ENCODE results near the gene CTIF.

Gene CTIF

GRCh38 chr18:48762022-48762421 lies 223.2 kb downstream of the CTIF start:
- DNase-seq = no peak

- DNase-seq = no peak
Measured at GRCh38 chr18:48762836-48763718, 224.2 kb downstream of the CTIF start.

GRCh38 chr18:48763719-48764100 lies 224.9 kb downstream of the CTIF start:
- DNase-seq = no peak

DNA sequence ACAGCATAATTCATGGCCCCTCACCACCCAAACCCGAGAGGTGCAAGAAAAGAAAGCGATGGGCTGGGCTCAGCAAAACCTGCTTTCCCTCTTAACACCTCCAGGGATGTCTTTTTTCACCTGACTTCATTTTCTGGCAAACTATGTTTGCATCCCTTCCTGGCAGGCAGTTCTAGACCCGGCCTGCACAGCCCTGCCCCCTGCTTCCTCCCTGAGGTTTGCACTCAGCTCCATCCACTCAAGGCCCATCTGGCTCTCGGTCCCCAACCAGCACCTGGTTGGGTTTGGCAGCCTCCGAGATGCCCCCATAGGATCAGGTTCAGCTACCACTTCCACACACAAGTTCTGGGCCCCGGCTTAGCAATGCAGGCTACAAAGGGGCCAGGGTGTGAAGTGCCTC lies 226.2 kb downstream of the CTIF start:
- no peak for DNase-seq

DNA sequence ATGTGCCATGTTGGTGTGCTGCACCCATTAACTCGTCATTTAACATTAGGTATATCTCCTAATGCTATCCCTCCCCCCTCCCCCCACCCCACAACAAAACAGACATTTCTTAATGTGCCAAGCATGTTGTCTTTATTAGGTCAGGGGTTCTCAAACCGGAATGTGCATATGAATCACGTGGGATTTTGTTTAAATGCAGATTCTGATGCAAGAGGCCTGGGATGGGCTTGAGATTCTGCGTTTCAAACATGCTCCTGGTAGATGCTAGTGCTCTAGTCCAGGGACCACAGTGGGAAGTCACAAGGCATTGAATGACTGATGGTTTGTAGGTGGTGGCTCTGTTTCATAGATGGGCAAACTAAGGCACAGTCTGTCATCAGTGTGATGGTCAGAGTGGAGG lies 227.2 kb downstream of the CTIF start:
- DNase-seq = no peak

DNA sequence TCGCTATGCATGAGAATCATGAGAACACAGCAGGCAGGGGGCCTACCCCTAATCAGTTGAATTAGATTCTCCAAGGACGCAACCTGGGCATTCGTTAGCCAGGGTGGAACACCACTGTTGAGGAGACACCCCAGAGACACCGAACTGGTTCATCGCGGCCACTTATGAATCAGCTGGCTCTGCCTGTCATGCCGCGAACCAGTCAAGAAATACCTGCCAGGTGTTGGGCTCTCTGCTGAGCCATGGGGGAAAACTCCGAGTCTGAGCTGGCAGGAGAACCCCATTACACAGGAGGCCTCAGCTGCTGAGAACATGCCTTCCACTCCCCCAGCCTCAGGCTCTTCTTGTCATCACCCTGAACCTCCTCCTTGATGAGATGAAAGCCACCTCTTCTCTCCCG lies 227.7 kb downstream of the CTIF start:
- DNase-seq = no peak

DNA sequence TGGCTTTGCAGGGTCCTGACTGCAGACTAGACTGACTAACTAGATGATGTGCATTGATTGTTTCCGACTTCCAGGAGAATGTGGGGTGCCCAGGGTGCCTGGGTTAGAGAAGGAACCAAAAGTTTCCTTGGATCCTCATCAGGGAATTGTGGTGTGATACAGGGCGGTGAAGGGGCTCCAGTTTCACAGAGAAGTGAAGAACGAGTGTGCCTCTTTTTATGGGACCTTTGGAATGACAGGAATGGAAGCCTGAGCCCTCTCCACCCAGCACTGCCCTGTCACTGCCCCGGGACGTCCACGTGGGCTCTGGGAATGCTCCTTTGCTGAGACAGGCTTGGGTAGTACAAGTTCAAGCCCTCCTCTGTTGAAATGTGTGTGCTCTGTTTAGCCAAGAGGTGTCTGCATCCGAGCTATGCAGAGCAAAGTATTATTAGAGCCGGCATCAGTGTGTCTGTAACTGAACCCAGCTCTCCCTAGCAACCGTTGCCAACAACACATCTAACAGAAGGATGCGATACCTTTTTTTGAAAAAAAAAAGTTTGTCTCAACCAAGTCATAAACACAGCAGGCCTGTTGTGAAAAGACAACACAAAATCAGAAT lies 228.4 kb downstream of the CTIF start:
- DNase-seq = no peak

- no peak for DNase-seq
Measured at GRCh38 chr18:48769006-48769636, 230.3 kb downstream of the CTIF start.

- no peak for DNase-seq
Measured at GRCh38 chr18:48770243-48770642, 231.4 kb downstream of the CTIF start.

GRCh38 chr18:48771641-48772375 lies 233.0 kb downstream of the CTIF start:
- DNase-seq = no peak

DNA sequence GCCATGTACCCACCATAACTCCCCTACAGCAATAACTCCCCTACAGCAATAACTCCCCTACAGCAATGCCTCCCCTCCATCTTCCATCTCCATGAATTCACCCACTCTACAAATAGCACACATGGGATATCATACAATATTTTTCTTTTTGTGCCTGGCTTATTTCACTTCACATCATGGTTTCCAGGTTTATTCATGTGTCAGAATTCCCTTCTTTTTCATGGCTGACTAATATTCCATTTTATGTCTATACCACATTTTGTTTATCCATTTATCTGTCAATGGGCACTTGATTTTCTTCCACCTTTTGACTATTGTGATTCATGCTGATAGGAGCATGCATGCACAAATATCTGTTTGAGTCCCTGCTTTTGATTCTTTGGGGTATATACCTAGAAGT lies 233.6 kb downstream of the CTIF start:
- DNase-seq = no peak

- DNase-seq = no peak
Measured at GRCh38 chr18:48773821-48774220, 235.0 kb downstream of the CTIF start.

DNA sequence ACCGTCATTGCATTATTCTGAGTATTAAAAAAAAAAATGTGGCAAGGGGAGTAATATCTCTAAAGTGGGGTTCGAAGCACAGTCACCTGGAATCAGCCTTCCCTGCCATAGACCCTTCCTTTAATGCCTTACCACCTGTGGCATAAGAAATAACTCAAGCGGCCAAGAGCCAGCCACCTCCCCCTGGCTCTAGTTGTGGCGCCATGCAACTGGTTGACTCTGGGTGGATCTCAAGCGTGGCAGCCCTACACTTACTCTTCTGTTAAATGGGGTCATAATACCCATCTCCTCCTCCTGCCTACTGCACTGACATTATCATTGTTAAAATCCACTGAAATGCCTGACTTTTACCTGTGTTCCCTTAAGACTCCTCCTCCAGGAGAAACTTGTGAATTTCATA lies 236.1 kb downstream of the CTIF start:
- no peak for DNase-seq

GRCh38 chr18:48775372-48776155 lies 236.7 kb downstream of the CTIF start:
- DNase-seq = no peak

GRCh38 chr18:48776156-48776555 lies 237.3 kb downstream of the CTIF start:
- no peak for DNase-seq

- no peak for DNase-seq
Measured at GRCh38 chr18:48776641-48777025, 237.8 kb downstream of the CTIF start.

DNA sequence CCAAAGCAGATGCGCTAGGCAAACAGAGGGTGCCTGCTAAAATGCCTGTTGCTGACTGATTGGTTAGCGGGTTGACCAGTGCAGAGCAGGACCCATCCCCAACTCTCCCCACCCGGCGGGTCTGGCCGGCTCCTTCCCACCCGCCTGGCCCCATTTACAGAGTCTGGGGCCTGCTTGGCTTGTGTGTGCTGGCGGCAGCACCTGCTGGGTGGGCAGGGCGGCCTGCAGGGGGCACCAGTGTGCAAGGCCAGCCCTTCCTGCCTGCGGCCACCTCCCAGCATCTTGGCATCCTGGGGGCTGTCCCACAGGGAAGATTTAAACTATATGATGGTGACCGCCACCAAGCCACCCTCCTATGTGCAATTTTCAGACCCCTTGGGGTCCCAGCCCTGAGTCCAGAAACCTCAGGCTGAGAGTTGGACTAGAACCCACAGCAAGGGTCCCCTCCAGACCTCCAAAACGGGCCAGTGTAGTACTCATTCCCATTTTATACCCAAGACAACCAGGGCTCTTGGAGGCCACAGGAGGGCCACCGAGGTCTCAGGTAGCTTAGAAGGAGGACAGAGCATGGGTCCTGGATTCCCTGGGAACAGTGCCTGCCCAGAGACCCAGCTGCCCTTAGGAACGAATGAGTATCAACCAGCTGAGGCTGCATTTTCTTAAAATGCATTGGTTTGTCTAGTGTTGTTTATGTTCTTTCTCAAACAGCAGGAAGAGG lies 238.4 kb downstream of the CTIF start:
- DNase-seq = peak; percentile 23 to 72 (median 48)

DNA sequence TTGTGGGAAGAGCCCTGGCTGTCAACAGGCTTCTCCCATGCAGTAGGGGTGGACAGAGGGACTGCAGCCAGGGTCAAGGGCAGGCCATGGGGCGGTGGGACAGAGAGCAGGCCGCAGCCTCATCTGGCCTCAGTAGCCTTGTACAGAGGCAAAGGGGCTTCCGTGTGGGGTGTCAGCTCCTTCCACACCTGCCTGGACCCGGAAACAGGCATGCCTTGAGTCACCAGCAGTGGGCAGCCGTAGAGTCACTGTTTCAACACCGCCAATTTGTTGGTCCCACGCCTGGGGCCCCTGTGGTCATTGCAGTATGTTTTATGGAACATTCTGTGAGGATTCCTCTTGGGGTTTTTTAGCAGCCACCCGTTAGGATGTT lies 238.9 kb downstream of the CTIF start:
- no peak for DNase-seq

GRCh38 chr18:48778344-48779011 lies 239.6 kb downstream of the CTIF start:
- no peak for DNase-seq

DNA sequence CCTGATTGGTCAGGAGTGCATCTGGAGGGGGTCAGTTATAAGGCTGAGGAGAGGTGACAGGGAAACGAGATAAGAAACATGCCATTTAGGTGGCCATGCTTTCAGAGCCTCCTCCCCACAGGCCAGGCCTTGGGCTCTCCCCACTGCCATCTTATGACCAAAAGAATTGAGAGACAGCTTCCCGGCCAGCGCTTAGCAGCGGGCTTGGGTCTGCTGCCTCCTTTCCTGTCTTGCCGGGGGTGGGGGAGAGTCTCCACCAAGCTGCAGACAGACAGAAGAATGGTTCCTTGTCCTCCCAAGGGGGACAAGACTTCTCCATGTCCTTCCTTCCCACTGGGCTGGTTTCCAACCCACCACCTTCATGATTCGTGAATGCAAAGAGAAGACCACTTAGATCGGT lies 240.6 kb downstream of the CTIF start:
- DNase-seq = no peak

DNA sequence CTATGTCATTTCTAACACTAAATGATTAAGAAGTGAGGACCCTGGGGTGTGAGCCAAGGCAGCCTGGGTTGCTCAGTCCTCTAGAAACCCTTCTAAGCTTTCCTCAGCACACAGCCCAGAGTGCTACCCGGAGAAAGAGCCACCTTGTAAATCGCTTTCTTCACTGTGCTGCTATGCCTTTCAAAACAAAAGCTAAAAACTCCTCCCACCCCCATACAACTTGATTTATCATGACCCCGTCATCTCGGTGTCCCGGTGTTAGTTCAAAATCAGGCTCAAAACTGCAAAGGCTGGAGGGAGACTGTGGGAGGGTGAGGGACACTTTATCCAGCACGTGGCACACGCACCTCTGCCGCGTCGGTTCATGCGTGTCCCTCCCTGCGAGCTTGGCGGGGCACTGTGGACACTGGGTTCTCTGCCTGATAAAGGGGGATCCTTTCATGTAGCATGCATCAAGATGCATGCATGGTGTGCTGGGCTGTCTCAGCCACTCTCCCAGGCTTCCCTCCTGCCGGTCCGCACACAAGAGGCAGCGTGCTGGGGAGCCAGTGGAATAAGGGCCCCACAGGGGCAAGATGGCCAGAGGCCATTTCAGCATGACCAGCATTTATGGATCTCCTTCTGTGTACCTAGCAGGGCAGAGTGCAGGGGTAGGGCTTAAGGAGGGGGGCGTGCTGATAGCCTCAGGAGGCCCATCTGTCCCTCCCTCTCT lies 241.5 kb downstream of the CTIF start:
- DNase-seq = no peak

All from stimulated activated naive CD4-positive, alpha-beta T cell (primary cell).